Neural cell (in vitro differentiated cells): ENCODE measurements around the gene PCSK1N.

Experiments used
- POLR2AphosphoS5 ChIP-seq: IDR thresholded peaks from 2 replicates; pipeline ENCODE4 v1.6.1; 2012
- RAD21 ChIP-seq: fragments of 450-650 bp; conservative IDR thresholded peaks from 2 replicates; pipeline ENCODE4 v1.6.1; 2014; ENCODE audit warnings: antibody characterized with exemption, mild to moderate bottlenecking, moderate library complexity
- TF ChIP-seq, protein P1 (sequence below): fragments of 450-650 bp; IDR thresholded peaks from 2 replicates; pipeline ENCODE4 v1.5.1; 2014; ENCODE audit warnings: antibody characterized with exemption, mild to moderate bottlenecking, moderate library complexity; ENCODE audit not compliant: poor library complexity, severe bottlenecking

- TF ChIP-seq POLR2AphosphoS5 (no peak), RAD21 (no peak)
- TF ChIP-seq, protein P1, sequence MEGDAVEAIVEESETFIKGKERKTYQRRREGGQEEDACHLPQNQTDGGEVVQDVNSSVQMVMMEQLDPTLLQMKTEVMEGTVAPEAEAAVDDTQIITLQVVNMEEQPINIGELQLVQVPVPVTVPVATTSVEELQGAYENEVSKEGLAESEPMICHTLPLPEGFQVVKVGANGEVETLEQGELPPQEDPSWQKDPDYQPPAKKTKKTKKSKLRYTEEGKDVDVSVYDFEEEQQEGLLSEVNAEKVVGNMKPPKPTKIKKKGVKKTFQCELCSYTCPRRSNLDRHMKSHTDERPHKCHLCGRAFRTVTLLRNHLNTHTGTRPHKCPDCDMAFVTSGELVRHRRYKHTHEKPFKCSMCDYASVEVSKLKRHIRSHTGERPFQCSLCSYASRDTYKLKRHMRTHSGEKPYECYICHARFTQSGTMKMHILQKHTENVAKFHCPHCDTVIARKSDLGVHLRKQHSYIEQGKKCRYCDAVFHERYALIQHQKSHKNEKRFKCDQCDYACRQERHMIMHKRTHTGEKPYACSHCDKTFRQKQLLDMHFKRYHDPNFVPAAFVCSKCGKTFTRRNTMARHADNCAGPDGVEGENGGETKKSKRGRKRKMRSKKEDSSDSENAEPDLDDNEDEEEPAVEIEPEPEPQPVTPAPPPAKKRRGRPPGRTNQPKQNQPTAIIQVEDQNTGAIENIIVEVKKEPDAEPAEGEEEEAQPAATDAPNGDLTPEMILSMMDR = no peak
These were observed 53.7 kb downstream of the PCSK1N start for GRCh38 chrX:48781705-48782104.
